HepG2 (cell line): ENCODE data around the gene CAMK4. TPM values are rescaled to one million over a fixed set of nuclear protein-coding genes. Genes with fewer than 3 reads are reported as not detected.

ENCODE experiments used
- HMG20B ChIP-seq: conservative IDR thresholded peaks from 2 replicates; pipeline ENCODE4 v1.6.1; 2016; ENCODE audit warnings: missing genetic modification reagents, missing compliant biosample characterization
- KAT7 ChIP-seq: IDR thresholded peaks from 2 replicates; pipeline ENCODE4 v1.6.1; 2018; ENCODE audit warnings: borderline replicate concordance, missing compliant biosample characterization
- PRDM15 ChIP-seq: sonication (generic); formaldehyde crosslinking; IDR thresholded peaks from 2 replicates; pipeline ENCODE4 v1.4.0; 2020; ENCODE audit warnings: missing genetic modification reagents
- RERE ChIP-seq: IDR thresholded peaks from 2 replicates; pipeline ENCODE4 v1.6.1; 2016; ENCODE audit warnings: low read depth, missing genetic modification reagents, missing compliant biosample characterization
- SRF ChIP-seq: IDR thresholded peaks from 2 replicates; pipeline ENCODE4 v1.6.1; 2011; ENCODE audit warnings: mild to moderate bottlenecking, low read depth, low read length, moderate library complexity
- TBX3 ChIP-seq: fragments of 450-650 bp; IDR thresholded peaks from 2 replicates; pipeline ENCODE4 v1.6.1; 2017; ENCODE audit warnings: antibody characterized with exemption, mild to moderate bottlenecking, inconsistent platforms, borderline replicate concordance
- TP53 ChIP-seq: sonication (generic); formaldehyde crosslinking; conservative IDR thresholded peaks from 2 replicates; pipeline ENCODE4 v1.4.0; 2020; ENCODE audit warnings: missing genetic modification reagents
- ZBTB39 ChIP-seq: sonication (generic); formaldehyde crosslinking; IDR thresholded peaks from 2 replicates; pipeline ENCODE4 v1.5.0; 2020; ENCODE audit warnings: missing genetic modification reagents
- ZNF350 ChIP-seq: sonication (generic); formaldehyde crosslinking; IDR thresholded peaks from 2 replicates; pipeline ENCODE4 v1.4.0; 2020; ENCODE audit warnings: mild to moderate bottlenecking, low read depth, missing genetic modification reagents, borderline replicate concordance
- polyA plus RNA-seq, 8 experiments: library from polyadenylated mRNA; depleted of rRNA in 3 of 8; stranded (reverse) in 7 of 8; unstranded in 1 of 8; fragments of >200 nt; fragmentation: Illumina TruSeq in 4 of 8; extraction: Trizol in 4 of 8; gene quantifications; 2 replicates each; pipeline versions ENCODE4 v1.2.1 to v1.2.3, GENCODE V29; 2011 to 2016; ENCODE audit warnings: low read depth in 4 of 8, missing spikeins in 1 of 8, mixed read lengths in 1 of 8; ENCODE audit not compliant: insufficient read depth in 1 of 8
- total RNA-seq, 5 experiments: library from RNA; depleted of rRNA; stranded (reverse); fragments of >200 nt; fragmentation: Illumina TruSeq; extraction: Trizol; gene quantifications; 2 replicates each; pipeline ENCODE4 v1.2.3, GENCODE V29; 2016; ENCODE audit warnings: low read depth in 1 of 5

CAMK4 gene
- total and polyA plus RNA-seq, 2 of the 13 experiments (the other 11 are each of a cell fraction or from before 2014, with no cell fraction given), result not detected

- TF ChIP-seq PRDM15 (CRISPR knock-in tag), result no peak
- TF ChIP-seq KAT7 (CRISPR knock-in tag), result no peak
- no peak for TF ChIP-seq TBX3
- no peak for TF ChIP-seq ZNF350
- no peak for TF ChIP-seq HMG20B (CRISPR knock-in tag)
- TF ChIP-seq SRF, result no peak
- TF ChIP-seq TP53 (CRISPR knock-in tag), result no peak
- TF ChIP-seq ZBTB39 (CRISPR knock-in tag), result no peak
- TF ChIP-seq RERE, result no peak
- TF ChIP-seq, all 625 proteins: peak for 0
Observed at GRCh38 chr5:111507276-111507675, 283.1 kb downstream of the CAMK4 start (continued).
